Astrocyte (in vitro differentiated cells and primary cell): Measurements from ENCODE around the gene HFE.

Experiments
- CTCF ChIP-seq: IDR thresholded peaks from 2 replicates; pipeline ENCODE4 v1.5.1; 2011; ENCODE audit warnings: low read depth, mild to moderate bottlenecking, inconsistent platforms, low read length, moderate library complexity; ENCODE audit not compliant: insufficient read depth
- EZH2 ChIP-seq: IDR thresholded peaks from 2 replicates; pipeline ENCODE4 v1.6.1; 2012; ENCODE audit warnings: mild to moderate bottlenecking, low read length, inconsistent platforms; ENCODE audit not compliant: insufficient read depth

- no peak for TF ChIP-seq CTCF
- no peak for TF ChIP-seq EZH2
These were observed 35.4 kb upstream of the HFE start for GRCh38 chr6:26051665-26052310.
